HG03060 (cell line): ENCODE data around the gene AZU1.
"Not testable (repeated sequence)": the region's sequence is repeated elsewhere in the genome, so short reads cannot be mapped to it uniquely, and the experiment has no call there.

Experiments
- ATAC-seq: cut with Tn5 transposase; IDR thresholded peaks from one replicate; pipeline ENCODE4 v1.9.1; 2021; ENCODE audit warnings: low read depth, moderate number of reproducible peaks; ENCODE audit not compliant: unreplicated experiment

Gene AZU1

DNA sequence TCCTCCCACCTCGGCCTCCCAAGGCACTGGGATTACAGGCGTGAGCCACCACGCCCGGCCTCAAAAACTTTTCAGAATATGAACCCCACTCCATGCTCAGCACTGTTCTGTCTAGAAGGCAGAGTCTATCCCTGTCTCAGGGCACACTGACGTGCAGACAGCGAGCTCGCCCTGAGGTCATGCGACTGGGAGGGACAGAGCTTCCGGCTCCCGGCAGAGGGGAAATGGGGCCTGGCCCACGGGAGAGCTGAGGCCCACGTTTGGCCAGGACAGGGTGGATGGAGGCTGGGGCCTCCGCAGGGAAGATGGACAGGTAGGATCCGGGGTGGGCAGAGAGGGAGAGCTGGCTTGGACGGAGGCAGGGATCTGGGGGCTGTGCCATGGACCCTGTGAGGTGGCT lies 2.8 kb upstream of the AZU1 start:
- ATAC-seq = no peak

DNA sequence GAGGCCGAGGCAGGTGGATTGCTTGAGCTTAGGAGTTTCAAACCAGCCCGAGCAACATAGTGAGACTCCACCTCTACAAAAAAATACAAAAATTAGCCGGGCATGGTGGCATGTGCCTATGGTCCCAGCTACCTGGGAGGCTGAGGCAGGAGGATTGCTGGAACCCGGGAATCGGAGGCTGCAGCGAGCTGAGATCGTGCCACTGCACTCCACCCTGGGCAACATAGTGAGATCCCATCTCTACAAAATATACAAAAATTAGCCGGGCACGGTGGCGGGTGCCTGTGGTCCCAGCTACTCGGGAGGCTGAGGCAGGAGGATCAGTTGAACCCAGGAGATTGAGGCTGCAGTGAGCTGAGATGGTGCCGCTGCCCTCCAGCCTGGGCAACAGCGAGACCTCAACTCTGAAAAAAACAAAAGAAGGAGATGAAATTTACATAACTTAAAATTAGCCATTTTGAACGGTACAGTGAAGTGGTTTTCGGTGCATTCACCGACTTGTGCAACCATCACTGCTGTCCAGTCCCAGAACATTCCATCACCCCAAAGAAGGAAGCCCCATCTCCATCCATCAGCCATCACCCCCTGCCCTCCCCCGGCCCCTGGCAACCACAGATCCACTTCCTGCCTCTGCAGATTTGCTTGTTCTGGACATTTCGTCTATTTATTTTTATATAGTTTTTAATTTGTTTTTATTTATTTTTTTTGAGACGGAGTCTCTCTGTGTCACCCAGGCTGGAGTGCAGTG lies 1.6 kb upstream of the AZU1 start:
- no peak for ATAC-seq

DNA sequence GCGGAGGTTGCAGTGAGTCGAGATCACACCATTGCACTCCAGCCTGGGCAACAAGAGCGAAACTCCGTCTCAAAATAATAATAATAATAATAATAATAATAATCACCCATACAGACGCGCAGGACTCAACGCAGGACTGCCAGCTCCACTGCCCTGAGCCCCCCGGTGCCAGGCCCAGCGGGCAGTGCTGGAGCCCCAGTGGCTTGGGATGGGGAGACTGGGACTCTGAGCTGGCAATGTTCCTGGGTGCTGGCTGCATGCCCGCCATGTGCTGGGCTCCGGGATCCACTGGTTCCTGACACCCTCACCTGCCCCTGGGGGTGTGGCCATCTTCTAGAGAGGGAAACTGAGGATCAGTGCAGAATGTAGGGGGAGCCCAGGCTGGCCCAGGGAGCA lies 325 bp upstream of the AZU1 start:
- no peak for ATAC-seq

DNA sequence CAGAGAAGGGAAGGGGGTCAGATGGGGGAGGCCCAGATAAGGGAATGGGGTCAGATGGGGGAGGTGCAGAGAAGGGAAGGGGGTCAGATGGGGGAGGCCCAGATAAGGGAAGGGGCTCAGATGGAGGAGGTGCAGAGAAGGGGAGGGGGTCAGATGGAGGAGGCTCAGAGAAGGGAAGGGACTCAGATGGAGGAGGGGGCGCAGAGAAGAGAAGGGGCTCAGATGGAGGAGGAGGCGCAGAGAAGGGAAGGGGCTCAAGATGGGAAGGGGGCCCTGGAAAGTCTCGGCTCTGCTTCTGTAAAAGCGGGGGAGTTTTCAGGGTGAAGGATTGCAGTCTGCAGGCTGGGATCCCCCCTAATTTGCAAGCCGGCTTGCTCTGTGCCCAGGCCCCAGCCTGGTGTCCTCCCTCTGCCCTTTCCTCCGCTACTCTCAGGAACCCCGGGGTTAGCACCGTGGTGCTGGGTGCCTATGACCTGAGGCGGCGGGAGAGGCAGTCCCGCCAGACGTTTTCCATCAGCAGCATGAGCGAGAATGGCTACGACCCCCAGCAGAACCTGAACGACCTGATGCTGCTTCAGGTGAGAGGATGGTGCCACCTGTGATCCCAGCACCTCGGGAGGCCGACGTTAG lies 1.6 kb downstream of the AZU1 start:
- no peak for ATAC-seq

DNA sequence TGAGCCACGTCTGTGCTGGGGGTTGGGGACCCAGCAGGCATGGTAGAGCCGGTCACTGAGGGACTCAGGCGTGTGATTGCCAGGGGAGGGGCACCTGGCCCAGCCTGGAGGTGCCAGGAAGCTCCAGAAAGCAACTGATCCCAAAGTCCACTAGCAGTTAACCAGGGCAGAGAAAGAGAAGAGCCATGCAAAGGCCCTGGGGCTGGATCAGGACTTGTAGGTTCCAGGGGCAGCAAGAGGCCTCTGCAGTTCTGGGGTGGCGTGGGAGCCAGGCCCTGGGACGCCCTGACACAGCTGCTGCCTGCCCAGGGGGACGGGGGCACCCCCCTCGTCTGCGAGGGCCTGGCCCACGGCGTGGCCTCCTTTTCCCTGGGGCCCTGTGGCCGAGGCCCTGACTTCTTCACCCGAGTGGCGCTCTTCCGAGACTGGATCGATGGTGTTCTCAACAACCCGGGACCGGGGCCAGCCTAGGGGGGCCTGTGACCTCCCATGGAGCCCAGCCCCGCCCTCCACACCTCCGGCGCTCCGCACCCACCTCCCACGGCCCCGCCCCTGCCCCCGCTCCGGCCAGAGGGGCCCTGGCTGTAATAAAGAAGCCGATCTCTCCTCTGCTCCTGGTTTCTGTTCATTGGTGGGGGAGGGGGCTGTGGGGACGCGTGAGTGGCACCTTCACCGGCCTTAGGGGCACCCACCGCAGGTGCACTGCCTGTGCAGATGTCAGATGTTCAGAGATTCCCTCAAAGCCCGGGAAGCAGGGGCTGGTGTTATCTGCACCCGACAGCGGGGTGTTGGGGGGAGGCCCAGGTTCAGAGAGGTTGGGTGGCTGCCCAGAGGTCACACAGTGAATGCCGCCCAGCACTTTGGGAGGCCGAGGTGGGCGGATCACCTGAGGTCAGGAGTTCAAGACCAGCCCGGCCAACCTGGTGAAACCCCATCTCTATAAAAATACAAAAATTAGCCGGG lies 4.1 kb downstream of the AZU1 start:
- no peak for ATAC-seq

DNA sequence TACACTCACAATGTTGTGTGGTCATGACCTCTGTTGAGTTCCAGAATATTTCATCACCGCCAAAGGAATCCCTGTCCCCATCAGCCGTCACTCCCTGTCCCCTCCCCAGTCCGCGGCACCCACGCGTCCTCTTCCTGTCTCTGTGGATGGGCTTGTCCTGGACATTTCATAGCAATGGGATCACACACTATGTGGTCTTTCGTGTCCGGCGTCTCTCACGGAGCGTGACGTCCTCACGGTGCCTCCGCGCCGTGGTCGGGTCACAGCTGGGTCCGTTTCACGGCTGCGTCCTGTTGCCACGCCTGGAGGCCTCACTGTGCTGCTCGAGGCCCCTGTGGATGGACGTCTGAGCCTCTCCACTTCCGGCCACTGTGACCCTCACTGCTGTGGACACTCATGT lies 6.6 kb downstream of the AZU1 start:
- no peak for ATAC-seq

DNA sequence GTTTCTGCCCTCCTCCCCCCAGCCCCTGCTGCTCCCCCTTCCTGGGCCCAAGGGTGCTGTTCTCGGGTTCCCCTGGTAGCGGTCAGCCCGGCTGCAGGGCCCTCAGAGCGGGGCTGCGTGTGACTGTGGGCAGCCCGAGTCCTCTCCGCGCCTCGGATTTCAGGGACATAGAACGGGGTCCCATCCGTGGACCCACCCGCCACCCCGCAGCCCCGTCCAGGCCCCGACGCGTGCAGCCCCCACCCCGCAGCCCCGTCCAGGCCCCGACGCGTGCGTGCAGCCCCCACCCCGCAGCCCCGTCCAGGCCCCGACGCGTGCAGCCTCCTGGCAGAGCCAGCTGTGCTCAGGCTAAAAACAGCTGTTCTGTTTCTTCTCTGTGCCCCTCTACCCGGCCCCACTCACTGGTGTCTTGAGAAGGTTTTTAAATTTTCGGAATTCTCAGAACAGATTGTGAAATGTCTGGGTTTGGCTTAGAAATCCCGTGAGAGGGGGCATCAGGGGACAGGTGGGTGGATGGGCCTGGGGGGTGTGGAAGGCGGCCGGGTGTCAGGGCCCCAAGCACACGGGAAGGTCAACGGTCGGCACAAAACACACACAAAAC lies 7.7 kb downstream of the AZU1 start:
- no peak for ATAC-seq

DNA sequence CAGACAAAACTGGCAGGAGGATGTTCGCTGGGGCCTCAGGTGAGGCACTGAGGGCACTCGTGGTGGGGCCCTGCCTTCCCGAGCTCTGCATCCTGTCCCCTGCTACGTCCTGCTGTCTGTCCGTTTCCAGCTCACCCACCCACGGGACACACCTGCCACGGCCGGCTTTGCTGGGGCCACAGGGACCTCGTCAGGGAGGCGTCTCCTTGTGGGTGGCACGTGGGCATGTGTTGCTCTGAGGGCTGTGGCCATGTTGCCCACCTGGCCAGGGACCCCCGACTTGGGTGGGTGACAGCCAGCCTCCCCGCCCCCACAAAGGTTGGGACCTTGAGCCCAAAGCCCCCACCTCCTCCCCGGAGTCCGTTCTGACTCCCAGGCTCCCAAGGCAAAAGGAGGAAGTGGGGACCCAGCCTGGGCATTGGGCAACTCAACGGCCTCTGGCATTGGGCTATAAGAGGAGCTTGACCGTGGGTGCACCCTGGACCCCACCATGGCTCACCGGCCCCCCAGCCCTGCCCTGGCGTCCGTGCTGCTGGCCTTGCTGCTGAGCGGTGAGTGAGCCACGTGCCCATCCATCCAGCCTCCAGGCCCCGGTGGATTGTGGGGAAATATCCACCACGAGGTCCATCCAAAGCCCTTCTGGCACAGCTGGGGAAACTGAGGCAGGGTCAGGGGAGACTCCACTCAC lies 13.0 kb downstream of the AZU1 start, which contains the start of gene PRTN3:
Gene PRTN3 (plus strand): TSS at position 481 of the 688 bp plus-strand sequence. CDS start 10 bp downstream, at position 491.
- no peak for ATAC-seq

DNA sequence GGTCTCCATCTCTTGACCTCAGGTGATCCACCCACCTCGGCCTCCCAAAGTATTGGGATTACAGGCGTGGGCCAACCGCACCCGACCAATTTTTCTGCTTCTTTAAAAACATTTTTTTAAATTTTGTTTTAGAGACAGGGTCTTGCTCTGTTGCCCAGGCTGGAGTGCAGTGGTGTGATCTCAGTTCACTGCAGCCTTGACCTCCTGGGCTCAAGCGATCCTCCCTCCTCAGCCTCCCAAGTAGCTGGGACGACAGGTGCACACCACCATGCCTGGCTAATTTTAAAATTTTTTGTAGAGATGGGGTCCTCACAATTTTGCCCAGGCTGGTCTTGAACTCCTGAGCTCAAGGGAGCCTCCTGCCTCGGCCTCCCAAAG lies 15.2 kb downstream of the AZU1 start:
- not testable (repeated sequence) for ATAC-seq

DNA sequence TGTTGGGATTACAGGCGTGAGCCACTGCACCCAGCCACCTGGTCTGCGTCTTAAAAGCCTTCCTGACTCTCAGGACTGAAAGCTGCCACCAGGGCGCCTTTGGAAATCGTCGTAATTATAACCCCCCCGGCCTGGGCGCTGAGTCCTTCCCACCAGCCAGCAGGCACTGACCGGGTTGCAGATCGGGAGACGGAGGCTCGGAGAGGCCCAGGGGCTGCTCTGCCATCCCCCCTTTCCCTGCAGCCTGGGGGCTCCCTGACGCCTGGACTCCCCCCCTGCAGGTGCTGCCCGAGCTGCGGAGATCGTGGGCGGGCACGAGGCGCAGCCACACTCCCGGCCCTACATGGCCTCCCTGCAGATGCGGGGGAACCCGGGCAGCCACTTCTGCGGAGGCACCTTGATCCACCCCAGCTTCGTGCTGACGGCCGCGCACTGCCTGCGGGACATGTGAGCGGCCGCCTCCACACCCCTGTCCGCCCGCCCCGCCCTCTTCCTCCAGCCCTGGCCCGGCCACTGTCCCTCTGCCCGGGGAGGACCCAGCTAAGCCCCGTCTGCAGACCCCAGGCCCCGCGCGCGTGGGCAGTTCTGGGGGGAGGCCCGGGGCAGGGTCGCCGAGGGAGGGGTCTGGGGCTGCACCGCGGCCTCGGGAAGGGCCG lies 15.7 kb downstream of the AZU1 start:
- no peak for ATAC-seq

DNA sequence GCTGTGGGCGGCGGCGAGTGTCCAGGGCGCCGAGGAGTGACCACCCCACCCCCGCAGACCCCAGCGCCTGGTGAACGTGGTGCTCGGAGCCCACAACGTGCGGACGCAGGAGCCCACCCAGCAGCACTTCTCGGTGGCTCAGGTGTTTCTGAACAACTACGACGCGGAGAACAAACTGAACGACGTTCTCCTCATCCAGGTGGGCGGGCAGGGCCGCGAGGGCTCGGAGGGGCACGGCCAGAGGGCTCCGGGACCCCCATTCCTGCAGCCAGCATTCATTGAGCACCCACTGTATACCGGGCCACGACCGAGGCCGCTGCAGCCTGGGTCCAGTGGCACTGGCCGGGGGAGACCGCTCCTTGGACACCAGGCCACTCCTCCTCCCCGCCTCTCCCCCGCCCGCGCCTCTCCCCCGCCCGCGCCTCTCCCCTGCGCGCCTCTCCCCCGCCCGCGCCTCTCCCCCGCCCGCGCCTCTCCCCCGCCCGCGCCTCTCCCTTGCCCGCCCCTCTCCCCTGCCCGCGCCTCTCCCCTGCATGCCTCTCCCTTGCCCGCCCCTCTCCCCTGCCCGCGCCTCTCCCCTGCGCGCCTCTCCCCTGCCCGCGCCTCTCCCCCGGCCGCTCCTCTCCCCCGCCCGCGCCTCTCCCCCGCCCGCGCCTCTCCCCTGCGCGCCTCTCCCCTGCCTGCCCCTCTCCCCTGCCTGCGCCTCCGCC lies 16.4 kb downstream of the AZU1 start:
- ATAC-seq = no peak

DNA sequence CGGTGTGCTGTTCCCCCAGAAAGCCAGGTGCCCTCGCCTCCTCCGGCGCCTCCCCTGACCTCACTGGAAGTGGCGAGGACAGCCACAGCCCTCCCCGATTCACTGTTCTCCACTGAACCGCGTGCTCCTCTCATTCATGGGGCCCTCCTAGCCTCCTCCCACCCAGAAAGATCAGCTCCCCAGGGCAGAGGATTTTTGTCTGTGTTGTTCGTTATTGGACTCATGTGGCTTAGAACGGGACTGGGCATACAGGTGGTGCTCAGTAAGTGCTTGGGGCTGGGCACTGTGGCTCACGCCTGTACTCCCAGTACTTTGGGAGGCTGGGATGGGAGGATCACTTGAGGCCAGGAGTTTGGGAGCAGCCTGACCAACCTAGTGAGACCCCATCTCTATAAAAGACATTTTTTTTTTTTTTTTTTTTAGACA lies 16.9 kb downstream of the AZU1 start:
- ATAC-seq = no peak

DNA sequence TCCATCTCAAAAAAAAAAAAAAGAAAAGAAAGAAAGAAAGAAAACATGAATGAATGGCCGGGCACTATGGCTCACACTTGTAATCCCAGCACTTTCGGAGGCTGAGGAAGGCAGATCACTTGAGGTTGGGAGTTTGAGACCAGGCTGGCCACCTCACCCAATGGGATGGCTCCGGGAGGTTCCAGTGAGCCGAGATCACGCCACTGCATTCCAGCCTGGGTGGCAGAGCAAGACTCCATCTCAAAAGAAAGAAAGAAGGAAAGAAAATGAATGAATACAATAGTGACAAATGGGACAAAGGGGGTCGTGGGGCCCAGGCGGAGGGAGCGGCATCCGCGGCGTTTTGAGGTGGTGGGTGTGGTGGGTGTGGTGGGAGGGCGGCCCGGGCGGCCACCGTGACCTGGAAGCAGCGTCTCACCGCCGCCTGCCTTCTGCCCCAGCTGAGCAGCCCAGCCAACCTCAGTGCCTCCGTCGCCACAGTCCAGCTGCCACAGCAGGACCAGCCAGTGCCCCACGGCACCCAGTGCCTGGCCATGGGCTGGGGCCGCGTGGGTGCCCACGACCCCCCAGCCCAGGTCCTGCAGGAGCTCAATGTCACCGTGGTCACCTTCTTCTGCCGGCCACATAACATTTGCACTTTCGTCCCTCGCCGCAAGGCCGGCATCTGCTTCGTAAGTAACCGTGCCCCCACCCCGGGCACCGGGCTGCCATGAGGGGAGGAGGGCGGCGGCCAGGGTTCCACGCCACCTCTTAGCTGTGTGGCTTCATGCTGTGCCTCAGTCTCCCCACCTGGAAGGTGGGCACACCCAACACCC lies 18.3 kb downstream of the AZU1 start:
- no peak for ATAC-seq

DNA sequence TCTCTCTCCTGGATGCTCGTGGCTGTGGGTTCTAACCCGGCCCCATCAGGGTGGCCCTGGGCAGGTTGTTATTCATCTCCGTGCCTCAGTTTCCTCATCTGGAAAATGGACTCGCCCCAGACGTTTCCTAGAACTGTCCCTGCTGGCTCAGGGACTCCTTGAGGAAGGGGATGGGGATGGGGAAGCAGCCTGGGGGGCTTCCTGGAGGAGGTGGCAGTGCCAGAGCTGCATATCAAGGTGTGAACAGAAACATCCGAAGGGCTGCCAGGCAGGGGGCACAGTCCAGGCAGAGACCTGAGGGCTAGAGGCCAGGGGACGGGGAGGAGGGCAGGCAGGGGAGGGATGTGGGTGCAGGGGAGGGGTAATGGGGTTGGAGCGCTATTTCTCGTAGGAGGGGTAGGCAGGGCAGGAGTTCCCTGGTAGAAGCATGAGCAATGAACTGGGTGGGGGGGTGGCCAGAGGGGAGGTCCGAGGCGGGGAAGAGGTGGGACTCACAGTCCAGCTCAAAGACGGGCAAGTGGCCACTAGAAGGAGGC lies 20.8 kb downstream of the AZU1 start:
- ATAC-seq = no peak

DNA sequence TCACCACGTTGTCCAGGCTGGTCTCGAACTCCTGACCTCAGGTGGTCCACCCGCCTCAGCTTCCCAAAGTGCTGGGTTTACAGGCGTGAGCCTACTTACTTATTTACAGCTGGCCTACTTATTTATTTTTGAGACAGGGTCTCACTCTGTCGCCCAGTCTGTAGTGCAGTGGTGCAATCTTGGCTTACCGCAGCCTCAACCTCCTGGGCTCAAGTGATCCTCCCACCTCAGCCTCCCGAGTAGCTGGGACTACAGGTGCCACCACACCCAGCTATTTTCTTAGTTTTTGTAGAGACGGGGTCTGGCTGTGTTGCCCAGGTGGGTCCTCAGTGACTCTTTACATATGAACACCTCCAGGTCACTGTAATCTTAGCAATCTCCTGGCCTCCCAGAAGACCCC lies 21.6 kb downstream of the AZU1 start:
- ATAC-seq = not testable (repeated sequence)

DNA sequence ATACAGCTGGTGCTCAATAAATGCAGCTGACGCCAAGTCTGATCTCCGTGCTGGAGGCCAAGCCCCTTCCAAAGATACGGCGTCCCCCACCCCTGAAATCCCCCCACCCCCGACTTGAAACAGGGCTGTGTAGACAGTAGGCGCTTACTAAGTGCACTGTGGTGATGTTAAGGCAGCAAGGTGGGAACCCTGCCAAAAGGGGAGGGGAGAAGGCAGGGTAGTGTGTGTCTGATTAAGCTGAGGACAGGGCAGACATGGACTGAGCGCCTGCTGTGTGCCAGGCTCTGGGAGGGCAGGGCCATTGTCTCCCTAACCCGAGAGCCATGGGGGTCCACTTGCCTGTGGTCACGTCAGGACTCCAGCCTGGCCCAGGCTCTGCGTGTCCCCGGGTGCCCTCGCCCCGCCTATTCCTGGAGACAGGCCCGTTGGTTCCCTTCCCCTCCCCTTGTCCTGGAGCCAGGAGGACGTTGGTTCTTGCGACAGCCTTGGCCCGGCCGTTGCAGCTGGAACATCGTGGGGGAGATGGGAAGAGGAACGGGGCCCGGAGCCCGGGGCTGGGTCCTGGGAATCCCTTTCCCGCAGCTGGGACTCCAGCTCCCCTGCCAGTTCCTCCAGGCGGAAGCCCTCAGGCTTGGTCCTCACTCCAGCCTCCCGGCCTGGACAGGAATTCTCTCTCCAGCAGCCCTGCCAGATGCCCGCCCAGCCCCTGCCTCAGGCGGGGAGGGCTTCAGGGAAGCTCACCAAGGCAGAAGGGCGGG lies 22.8 kb downstream of the AZU1 start:
- no peak for ATAC-seq

DNA sequence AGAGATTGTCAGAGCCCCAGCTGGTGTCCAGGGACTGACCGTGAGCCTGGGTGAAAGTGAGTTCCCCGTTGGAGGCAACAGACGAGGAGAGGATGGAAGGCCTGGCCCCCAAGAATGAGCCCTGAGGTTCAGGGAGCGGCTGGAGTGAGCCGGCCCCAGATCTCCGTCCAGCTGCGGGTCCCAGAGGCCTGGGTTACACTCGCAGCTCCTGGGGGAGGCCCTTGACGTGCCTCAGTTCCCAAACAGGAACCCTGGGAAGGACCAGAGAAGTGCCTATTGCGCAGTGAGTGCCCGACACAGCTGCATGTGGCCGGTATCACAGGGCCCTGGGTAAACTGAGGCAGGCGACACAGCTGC lies 23.3 kb downstream of the AZU1 start:
- no peak for ATAC-seq
